Fibroblast of mammary gland (primary cell): ENCODE data around the gene MCM9.
A peak's percentile ranks its signal among the peaks of the same experiment; 100 is the strongest.

Experiments used
- DNase-seq: peaks from one replicate; pipeline ENCODE4 v3.0.0-alpha.2; 2010; ENCODE audit warnings: low read depth
- H3K4me3 ChIP-seq: 2 replicates; pipeline ENCODE4 v1.5.1; 2011; ENCODE audit warnings: low read depth, mild to moderate bottlenecking, low read length, moderate library complexity; ENCODE audit not compliant: control insufficient read depth
- CTCF ChIP-seq: conservative IDR thresholded peaks from 2 replicates; pipeline ENCODE4 v1.5.1; 2011; ENCODE audit warnings: low read depth, low read length, inconsistent platforms; ENCODE audit not compliant: control insufficient read depth, insufficient read depth

Gene MCM9

GRCh38 chr6:118934461-118935330 is at the start of gene MCM9:
Gene MCM9 (minus strand): TSS chr6:118935159. CDS start chr6:118931723, 3,436 bp downstream.
- peak within 1 kb of the TSS; percentile 75 for H3K4me3 ChIP-seq
- no peak for TF ChIP-seq CTCF
- DNase-seq, result peak; percentile 79

- no peak overlapping the region for H3K4me3 ChIP-seq
- no peak for TF ChIP-seq CTCF
- no peak for DNase-seq
Observed at GRCh38 chr6:118984342-118984741, 49.4 kb upstream of the MCM9 start.

- no peak overlapping the region for H3K4me3 ChIP-seq
- no peak for DNase-seq
- TF ChIP-seq CTCF, result no peak
Observed at GRCh38 chr6:118982575-118982911, 47.6 kb upstream of the MCM9 start.

- no peak for TF ChIP-seq CTCF
- no peak for DNase-seq
- H3K4me3 ChIP-seq, result no peak overlapping the region
Observed at GRCh38 chr6:118981884-118982574, 47.1 kb upstream of the MCM9 start.

- TF ChIP-seq CTCF, result no peak
- no peak overlapping the region for H3K4me3 ChIP-seq
- peak; percentile 62 for DNase-seq
Observed at GRCh38 chr6:118980063-118980462, 45.1 kb upstream of the MCM9 start.

GRCh38 chr6:118974790-118975189 is 39.8 kb upstream of the MCM9 start:
- no peak overlapping the region for H3K4me3 ChIP-seq
- DNase-seq, result no peak
- TF ChIP-seq CTCF, result no peak
